AG04450 (cell line): Measurements from ENCODE around the gene ZNF627. TPM values are rescaled to one million over a fixed set of nuclear protein-coding genes. Genes with fewer than 3 reads are reported as not detected.
"Not testable (repeated sequence)": the region's sequence is repeated elsewhere in the genome, so short reads cannot be mapped to it uniquely, and the experiment has no call there.

Experiments
- CTCF ChIA-PET: fragments of 300-600, 350-600 bp; formaldehyde crosslinking; extraction: SDS; loops from one replicate; lab custom pipeline; 2022; ENCODE audit warnings: antibody characterized with exemption, inconsistent platforms; lab: Charles Lee
- POLR2A ChIA-PET: fragments of 350-600 bp; formaldehyde crosslinking; extraction: SDS; loops from one replicate; lab custom pipeline; 2021; ENCODE audit warnings: antibody characterized with exemption, inconsistent platforms; lab: Yijun Ruan, JAX
- DNase-seq: peaks from one replicate; pipeline ENCODE4 v3.0.0-alpha.2; 2011; ENCODE audit warnings: low read depth, low spot score
- H3K27ac ChIP-seq: one replicate; pipeline ENCODE4 v1.5.1; 2012; ENCODE audit warnings: low read depth, low read length, control low read depth
- H3K27me3 ChIP-seq: one replicate; pipeline ENCODE4 v1.6.0; 2012; ENCODE audit warnings: low read length; ENCODE audit not compliant: control insufficient read depth, insufficient read depth
- H3K4me3 ChIP-seq: 2 replicates; pipeline ENCODE4 v1.5.1; 2011; ENCODE audit warnings: mild to moderate bottlenecking, low read depth, low read length, control low read depth
- H3K9me3 ChIP-seq: 2 replicates; pipeline ENCODE4 v1.5.1; 2012; ENCODE audit warnings: low read length; ENCODE audit not compliant: control insufficient read depth, insufficient read depth
- polyA plus RNA-seq: library from polyadenylated mRNA; depleted of rRNA; stranded (reverse); fragments of >200 nt; gene quantifications from 2 replicates; pipeline ENCODE4 v1.2.3, GENCODE V29; 2011
- TF ChIP-seq, protein P1 (sequence below): IDR thresholded peaks from 2 replicates; pipeline ENCODE4 v1.5.1; 2011; ENCODE audit warnings: low read depth, low read length, control low read depth, inconsistent platforms

The ZNF627 gene
- polyA plus RNA-seq, 1 experiment: 20.2 TPM

DNA sequence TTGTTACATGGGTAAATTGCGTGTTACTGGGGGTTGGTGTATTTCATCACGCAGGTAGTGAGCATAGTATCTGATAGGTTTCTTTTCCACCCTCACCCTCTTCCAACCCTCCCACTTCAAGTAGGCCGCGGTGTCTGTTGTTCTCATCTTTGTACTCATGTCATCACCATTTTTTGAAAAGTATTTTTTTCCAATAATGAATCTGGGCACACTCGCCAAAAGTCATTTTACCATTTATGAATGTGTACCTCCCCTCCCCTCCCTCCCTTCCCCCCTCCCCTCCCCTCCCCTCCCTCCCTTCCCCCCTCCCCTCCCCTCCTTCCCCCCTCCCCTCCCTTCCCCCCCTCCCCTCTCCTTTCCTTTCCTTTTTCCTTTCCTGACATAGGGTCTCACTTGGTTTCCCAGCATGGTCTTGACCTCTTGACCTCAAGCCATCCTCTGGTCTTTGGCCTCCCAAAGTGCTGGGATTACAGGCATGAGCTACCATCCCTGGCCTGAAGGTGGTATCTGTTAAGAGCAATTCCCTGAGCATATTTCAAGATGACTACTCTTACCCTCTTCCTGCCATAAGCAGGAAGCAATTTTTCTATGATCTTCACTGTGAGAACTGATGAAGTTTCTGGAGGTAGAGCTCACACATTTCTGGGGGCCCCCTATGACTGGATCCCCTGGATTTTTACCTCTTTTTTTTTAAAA lies 15.7 kb downstream of the ZNF627 start:
- no peak overlapping the region for H3K4me3 ChIP-seq
- H3K27me3 ChIP-seq: no peaks in the 10 kb centered on the region
- CTCF ChIA-PET: interaction anchor here (1.0 kb wide), 1 partner anchor 11 kb away, joined by 3 read pairs; no protein-coding TSS in a partner anchor
- POLR2A ChIA-PET: no interaction called here
- no peak for DNase-seq
- H3K27ac ChIP-seq: no peak overlapping the region
- TF ChIP-seq, protein P1, sequence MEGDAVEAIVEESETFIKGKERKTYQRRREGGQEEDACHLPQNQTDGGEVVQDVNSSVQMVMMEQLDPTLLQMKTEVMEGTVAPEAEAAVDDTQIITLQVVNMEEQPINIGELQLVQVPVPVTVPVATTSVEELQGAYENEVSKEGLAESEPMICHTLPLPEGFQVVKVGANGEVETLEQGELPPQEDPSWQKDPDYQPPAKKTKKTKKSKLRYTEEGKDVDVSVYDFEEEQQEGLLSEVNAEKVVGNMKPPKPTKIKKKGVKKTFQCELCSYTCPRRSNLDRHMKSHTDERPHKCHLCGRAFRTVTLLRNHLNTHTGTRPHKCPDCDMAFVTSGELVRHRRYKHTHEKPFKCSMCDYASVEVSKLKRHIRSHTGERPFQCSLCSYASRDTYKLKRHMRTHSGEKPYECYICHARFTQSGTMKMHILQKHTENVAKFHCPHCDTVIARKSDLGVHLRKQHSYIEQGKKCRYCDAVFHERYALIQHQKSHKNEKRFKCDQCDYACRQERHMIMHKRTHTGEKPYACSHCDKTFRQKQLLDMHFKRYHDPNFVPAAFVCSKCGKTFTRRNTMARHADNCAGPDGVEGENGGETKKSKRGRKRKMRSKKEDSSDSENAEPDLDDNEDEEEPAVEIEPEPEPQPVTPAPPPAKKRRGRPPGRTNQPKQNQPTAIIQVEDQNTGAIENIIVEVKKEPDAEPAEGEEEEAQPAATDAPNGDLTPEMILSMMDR: no peak
- H3K9me3 ChIP-seq: peaks cover 49% of the 10 kb centered on the region

DNA sequence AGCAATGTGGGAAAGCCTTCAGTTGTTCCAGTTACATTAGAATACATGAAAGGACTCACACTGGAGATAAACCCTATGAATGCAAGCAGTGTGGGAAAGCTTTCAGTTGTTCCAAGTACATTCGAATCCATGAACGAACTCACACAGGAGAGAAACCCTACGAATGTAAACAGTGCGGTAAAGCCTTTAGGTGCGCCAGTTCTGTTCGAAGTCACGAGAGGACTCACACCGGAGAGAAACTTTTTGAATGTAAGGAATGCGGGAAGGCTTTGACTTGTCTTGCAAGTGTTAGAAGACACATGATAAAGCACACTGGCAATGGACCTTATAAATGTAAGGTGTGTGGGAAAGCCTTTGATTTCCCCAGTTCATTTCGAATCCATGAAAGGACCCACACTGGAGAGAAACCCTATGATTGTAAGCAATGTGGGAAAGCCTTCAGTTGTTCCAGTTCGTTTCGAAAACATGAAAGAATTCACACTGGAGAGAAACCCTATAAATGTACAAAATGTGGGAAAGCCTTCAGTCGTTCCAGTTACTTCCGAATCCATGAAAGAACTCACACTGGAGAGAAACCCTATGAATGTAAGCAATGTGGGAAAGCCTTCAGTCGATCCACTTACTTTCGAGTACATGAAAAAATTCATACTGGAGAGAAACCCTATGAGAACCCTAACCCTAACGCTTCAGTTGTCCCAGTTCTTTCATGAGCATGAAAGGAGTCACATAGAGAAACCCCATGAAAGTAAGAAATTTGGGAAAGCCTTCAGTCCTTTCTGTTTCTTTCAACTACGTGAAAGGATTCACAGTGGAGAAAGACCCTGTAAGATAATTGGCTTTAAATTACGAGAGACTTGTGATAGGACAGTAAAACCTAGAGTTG lies 20.1 kb downstream of the ZNF627 start:
- TF ChIP-seq, protein P1: no peak
- H3K4me3 ChIP-seq: no peak overlapping the region
- no peak overlapping the region for H3K27ac ChIP-seq
- DNase-seq: no peak
- H3K27me3 ChIP-seq: no peaks in the 10 kb centered on the region
- peaks cover 78% of the 10 kb centered on the region for H3K9me3 ChIP-seq
- POLR2A ChIA-PET: no interaction called here
- CTCF ChIA-PET: no interaction called here

DNA sequence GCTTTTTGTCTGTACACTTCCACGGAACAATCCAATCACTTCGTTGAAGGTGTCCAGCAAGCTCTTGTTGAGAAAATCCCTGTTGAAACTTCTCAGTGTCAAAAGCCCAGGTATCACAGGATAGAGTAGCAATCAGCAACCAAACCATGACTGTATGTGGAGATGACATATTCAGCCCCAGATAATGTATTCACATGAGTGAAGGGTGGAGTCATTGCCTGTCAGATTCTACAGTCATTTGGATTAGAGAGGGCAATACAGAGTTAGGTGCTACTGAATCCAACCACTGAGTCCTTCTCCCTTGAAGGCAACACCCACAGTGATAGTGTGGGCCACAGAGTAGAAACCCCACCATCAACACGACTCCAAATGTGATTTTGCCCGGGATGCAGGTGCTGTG lies 23.3 kb downstream of the ZNF627 start:
- Histone ChIP-seq H3K9me3 (peaks cover 51% of the 10 kb centered on the region), H3K4me3 (no peak overlapping the region), H3K27me3 (peaks cover 3% of the 10 kb centered on the region), H3K27ac (no peak overlapping the region)
- ChIA-PET CTCF (no interaction called here), POLR2A (no interaction called here)
- TF ChIP-seq, protein P1: no peak
- no peak for DNase-seq

DNA sequence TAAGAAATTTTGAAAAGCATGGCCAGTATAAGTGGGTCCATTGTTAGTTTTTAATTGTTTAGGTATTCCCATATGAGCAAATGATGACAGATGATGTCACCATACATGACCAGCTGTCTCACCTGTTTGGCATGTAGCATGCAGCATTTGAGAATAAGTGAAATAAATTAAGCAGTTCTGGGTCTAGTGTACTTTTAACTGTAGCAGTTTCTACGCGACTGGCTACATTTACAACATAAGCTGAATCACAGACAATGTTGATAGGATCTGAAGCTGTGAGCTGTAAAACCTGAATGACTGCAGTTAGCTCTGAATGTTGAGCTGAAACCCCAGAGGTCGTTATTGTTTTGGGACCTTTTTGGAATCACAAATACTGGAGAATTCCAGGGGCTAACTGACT lies 25.1 kb downstream of the ZNF627 start:
- H3K4me3 ChIP-seq, H3K27ac ChIP-seq, H3K27me3 ChIP-seq, POLR2A ChIA-PET, DNase-seq: not testable (repeated sequence)
- H3K9me3 ChIP-seq: peaks cover 33% of the 10 kb centered on the region
- CTCF ChIA-PET: interaction anchor here (0.6 kb wide), 1 partner anchor 1572 kb away, joined by 4 read pairs; no protein-coding TSS in a partner anchor

DNA sequence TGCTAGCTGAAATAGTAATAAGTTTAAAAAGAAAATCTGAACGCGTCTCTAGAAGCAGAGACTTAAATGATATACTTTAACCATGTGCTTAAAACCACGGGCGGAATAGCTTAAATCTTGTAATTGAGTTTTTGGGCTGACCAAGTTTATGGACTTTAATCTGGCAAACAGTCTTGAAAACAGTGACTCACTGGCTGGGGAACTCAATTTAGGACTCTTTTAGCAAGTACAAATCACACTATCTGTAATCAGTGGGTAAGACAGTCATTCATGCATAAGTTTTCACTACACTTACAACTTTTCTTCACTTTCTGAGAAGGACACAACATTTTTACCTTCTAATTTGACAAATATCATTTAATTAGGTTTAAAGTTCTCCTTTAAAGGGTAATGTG lies 26.8 kb downstream of the ZNF627 start:
- no peak for DNase-seq
- POLR2A ChIA-PET: no interaction called here
- H3K4me3 ChIP-seq: no peak overlapping the region
- TF ChIP-seq, protein P1: no peak
- no peak overlapping the region for H3K27ac ChIP-seq
- peaks cover 3% of the 10 kb centered on the region for H3K27me3 ChIP-seq
- CTCF ChIA-PET: interaction anchor here (1.0 kb wide), 1 partner anchor 11 kb away, joined by 3 read pairs; no protein-coding TSS in a partner anchor
- H3K9me3 ChIP-seq: peaks cover 25% of the 10 kb centered on the region
